Testis (tissue), 3 donors: ENCODE results near the gene CMTM8. TPM values are rescaled to one million over a fixed set of nuclear protein-coding genes. Genes with fewer than 3 reads are reported as not detected.

Experiments
- DNase-seq: peaks from one replicate; pipeline ENCODE4 v3.0.0-alpha.2; 2019
- H3K27ac ChIP-seq, 2 donors: fragments of 200-600 bp; sonication (generic); one replicate each; pipeline ENCODE4 v1.5.1; 2019
- H3K27me3 ChIP-seq: fragments of 200-600 bp; sonication (generic); one replicate; pipeline ENCODE4 v1.5.1; 2019
- H3K36me3 ChIP-seq: fragments of 200-600 bp; sonication (generic); one replicate; pipeline ENCODE4 v1.5.1; 2017; ENCODE audit warnings: low read depth; ENCODE audit errors: missing control alignments
- H3K4me1 ChIP-seq: fragments of 200-600 bp; sonication (generic); one replicate; pipeline ENCODE4 v1.5.1; 2019
- H3K4me3 ChIP-seq, 2 donors: fragments of 200-600 bp; sonication (generic); one replicate each; pipeline ENCODE4 v1.5.1; 2017 to 2019
- H3K9me3 ChIP-seq: fragments of 200-600 bp; sonication (generic); one replicate; pipeline ENCODE4 v1.5.1; 2017
- POLR2A ChIP-seq: fragments of 450-650 bp; IDR thresholded peaks from one replicate; pipeline ENCODE4 v1.6.1; 2017; ENCODE audit warnings: antibody characterized with exemption, mild to moderate bottlenecking, moderate library complexity
- WGBS, 2 donors: methylation state at CpG; one replicate each; pipeline ENCODE4 v1.1.5; 2018; 5-methylcytosine and 5-hydroxymethylcytosine counted together
- intact Hi-C: fragments of 100-400 bp; cut with DNase I; formaldehyde crosslinking; loops from one replicate; pipeline ENCODE4 v1.15.1; 2023; ENCODE audit warnings: low total_unique reads
- polyA plus RNA-seq: library from polyadenylated mRNA; stranded (reverse); fragments of 350-450 nt; fragmentation: Illumina TruSeq; extraction: RNeasy Lipid Tissue Mini Kit (QIAGEN cat#74804); gene quantifications from one replicate; pipeline ENCODE4 v1.2.3, GENCODE V29; 2014; ENCODE audit warnings: low read depth, low replicate concordance; ENCODE audit not compliant: insufficient read depth
- total RNA-seq, 2 donors: library from RNA; depleted of rRNA; stranded (reverse); fragments of >200 nt; gene quantifications; one replicate each; pipeline ENCODE4 v1.2.3, GENCODE V29; 2016
- TF ChIP-seq, protein P1 (sequence below), 3 experiments: fragments of 450-650 bp in 2 of 3; fragments of 200-600 bp in 1 of 3; sonication (generic) in 1 of 3; IDR thresholded peaks; one replicate each; pipeline ENCODE4 v1.5.1; 2016 to 2019; ENCODE audit warnings: antibody characterized with exemption in 3 of 3, mild to moderate bottlenecking in 2 of 3, moderate library complexity in 1 of 3

The CMTM8 gene
- total and polyA plus RNA-seq, 3 donors from 2014 or later = 1.8 to 6.8 (median 2.5) TPM

DNA sequence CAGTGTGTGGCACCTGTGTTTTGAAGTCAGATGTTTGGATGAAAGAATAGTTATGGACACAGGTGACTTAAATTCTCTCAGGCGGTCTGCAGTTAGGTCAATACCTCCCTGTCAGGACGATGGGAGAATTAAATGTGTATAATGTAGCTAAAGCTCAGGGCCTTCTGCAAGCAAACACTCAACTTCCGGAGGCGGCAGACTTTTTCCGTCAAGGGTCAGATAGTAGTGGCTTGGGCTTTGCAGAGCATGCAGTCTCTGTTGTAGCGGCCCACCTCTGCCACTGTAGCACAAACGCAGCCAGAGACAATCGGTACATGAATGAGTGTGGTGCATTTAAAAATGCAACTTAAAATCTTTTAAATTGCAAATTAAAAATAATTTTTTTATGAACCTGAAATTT lies 47.4 kb downstream of the CMTM8 start:
- Histone ChIP-seq H3K9me3 (no peaks in the 10 kb centered on the region), H3K27ac (no peak overlapping the region), H3K36me3 (no peaks in the 10 kb centered on the region), H3K4me3 (no peak overlapping the region), H3K4me1 (no peaks in the 10 kb centered on the region), H3K27me3 (no peaks in the 10 kb centered on the region)
- DNase-seq = no peak
- WGBS, 2 donors = 84 to 89% methylated on average over 8 of the region's 8 CpGs
- no peak for TF ChIP-seq POLR2A
- TF ChIP-seq, protein P1, sequence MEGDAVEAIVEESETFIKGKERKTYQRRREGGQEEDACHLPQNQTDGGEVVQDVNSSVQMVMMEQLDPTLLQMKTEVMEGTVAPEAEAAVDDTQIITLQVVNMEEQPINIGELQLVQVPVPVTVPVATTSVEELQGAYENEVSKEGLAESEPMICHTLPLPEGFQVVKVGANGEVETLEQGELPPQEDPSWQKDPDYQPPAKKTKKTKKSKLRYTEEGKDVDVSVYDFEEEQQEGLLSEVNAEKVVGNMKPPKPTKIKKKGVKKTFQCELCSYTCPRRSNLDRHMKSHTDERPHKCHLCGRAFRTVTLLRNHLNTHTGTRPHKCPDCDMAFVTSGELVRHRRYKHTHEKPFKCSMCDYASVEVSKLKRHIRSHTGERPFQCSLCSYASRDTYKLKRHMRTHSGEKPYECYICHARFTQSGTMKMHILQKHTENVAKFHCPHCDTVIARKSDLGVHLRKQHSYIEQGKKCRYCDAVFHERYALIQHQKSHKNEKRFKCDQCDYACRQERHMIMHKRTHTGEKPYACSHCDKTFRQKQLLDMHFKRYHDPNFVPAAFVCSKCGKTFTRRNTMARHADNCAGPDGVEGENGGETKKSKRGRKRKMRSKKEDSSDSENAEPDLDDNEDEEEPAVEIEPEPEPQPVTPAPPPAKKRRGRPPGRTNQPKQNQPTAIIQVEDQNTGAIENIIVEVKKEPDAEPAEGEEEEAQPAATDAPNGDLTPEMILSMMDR (IDR thresholded peaks at IDR 0.05) = no peak
- intact Hi-C loops = no loop called here

DNA sequence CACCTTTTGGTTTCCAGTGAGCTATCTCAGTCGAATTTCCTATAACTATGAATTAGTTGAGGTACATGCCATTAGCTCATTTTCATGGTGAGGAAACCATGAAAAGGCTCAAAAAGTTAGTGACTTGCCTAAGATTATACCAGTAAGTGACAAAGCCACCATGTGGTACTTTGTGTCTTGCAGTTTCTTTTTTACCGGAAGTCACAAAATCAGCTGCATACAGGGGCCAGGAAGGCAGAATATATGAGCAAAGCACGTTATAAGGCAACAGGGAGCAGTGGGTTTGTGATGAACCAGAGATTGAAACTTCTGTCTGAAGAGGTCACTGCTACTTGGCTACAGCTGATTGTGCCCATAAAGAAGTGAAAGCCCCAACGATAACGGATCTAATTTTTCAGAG lies 50.3 kb downstream of the CMTM8 start:
- Histone ChIP-seq H3K36me3 (no peaks in the 10 kb centered on the region), H3K9me3 (no peaks in the 10 kb centered on the region), H3K27me3 (no peaks in the 10 kb centered on the region), H3K4me3 (no peak overlapping the region), H3K27ac (no peak overlapping the region), H3K4me1 (no peaks in the 10 kb centered on the region)
- DNase-seq = no peak
- WGBS, 2 donors = 80 to 88% methylated on average over 5 of the region's 5 CpGs
- intact Hi-C loops = no loop called here
- TF ChIP-seq POLR2A = no peak
- TF ChIP-seq, protein P1 (IDR thresholded peaks at IDR 0.05) = no peak

DNA sequence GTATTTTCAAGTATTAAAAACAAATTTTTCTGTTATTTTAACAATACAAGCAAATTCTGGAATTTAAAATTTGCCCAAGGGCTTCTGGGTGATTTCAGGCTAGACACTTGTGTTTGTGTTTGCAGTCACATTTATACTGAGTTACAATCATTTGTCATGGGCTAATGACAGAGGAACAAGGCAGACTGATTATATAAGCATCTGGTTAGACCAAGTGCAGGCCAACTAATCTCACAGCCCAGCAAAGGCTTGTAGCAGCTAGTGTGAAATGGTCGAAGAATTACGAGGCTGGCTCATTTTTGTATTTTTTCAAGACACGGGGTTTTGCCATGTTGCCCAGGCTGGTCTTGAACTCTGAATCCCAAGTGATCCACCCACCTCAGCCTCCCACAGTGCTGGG lies 52.1 kb downstream of the CMTM8 start:
- Histone ChIP-seq H3K9me3 (no peaks in the 10 kb centered on the region), H3K27me3 (no peaks in the 10 kb centered on the region), H3K4me3 (no peak overlapping the region), H3K4me1 (no peaks in the 10 kb centered on the region), H3K27ac (no peak overlapping the region), H3K36me3 (no peaks in the 10 kb centered on the region)
- no peak for DNase-seq
- TF ChIP-seq POLR2A = no peak
- TF ChIP-seq, protein P1 (IDR thresholded peaks at IDR 0.05) = no peak
- WGBS, 2 donors = 75 to 95% methylated on average over 3 of the region's 3 CpGs
- intact Hi-C loops = no loop called here

DNA sequence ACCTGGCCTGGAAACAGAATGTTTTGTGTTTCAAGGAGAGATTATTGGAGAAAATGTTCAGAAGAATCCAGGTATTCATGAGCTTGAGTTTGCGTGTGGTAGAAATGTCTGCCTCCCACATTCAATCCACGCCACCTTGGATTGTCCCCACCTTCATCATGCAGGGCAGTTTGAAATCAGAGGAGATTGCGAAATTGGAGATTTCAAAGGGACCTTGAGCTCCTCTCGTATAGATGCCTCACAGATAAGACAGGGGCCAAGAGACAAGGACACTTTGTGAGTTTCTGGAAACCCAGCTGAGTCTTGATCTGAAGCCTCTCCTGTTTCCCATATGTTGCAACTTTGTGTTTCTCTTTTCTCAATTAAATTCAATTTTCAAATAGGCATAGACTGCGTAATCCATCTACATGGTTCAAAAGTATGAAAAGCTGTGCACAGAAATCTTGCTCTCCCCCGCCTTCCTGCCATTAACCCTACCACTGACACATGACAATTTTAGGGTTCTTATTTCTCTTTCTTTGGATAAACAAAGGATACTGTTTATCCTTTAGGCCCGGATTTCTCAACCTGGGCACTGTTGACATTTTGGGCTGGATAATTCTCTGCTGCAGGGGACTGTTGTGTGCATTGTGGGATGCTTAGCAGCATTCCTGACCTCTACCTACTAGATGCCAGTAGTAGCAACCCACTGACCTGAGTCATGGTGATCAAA lies 53.8 kb downstream of the CMTM8 start:
- intact Hi-C loops = no loop called here
- Histone ChIP-seq H3K4me1 (no peaks in the 10 kb centered on the region), H3K4me3 (no peak overlapping the region), H3K27me3 (no peaks in the 10 kb centered on the region), H3K36me3 (no peaks in the 10 kb centered on the region), H3K27ac (no peak overlapping the region), H3K9me3 (no peaks in the 10 kb centered on the region)
- no peak for DNase-seq
- no peak for TF ChIP-seq POLR2A
- TF ChIP-seq, protein P1 (IDR thresholded peaks at IDR 0.05) = no peak
- WGBS, 2 donors = 71 to 77% methylated on average over 7 of the region's 7 CpGs

DNA sequence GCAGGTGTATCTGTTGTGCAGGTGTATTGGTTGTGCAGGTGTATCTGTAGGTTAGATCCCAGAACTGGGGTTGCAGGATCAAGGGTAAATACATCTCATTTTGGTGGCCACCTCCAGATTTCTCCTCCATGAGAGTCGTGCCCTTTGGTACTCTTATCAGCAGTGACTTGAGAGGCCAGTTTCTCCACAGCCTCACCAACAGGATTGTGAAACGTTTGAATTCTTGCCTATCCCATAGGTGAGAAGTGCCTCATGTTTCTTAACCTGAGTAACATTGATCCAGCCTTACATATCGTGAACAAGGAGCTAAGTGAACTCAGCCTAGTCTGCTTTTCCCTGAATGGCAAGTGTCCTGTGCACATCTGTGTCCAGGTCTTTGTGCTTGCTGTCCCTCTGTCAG lies 55.4 kb downstream of the CMTM8 start:
- Histone ChIP-seq H3K27me3 (no peaks in the 10 kb centered on the region), H3K27ac (no peak overlapping the region), H3K36me3 (no peaks in the 10 kb centered on the region), H3K9me3 (no peaks in the 10 kb centered on the region), H3K4me3 (no peak overlapping the region), H3K4me1 (no peaks in the 10 kb centered on the region)
- no peak for TF ChIP-seq POLR2A
- TF ChIP-seq, protein P1 (IDR thresholded peaks at IDR 0.05) = no peak
- intact Hi-C loops = no loop called here
- DNase-seq = no peak
- WGBS, 2 donors = 78 to 82% methylated on average over 3 of the region's 3 CpGs
